SKM-1 (cell line): ENCODE results near the gene TEX22.

ENCODE experiments used
- DNase-seq: peaks from one replicate; lab custom pipeline; 2025; ENCODE audit not compliant: unreplicated experiment; lab: John Stamatoyannopoulos, UW

The TEX22 gene

DNA sequence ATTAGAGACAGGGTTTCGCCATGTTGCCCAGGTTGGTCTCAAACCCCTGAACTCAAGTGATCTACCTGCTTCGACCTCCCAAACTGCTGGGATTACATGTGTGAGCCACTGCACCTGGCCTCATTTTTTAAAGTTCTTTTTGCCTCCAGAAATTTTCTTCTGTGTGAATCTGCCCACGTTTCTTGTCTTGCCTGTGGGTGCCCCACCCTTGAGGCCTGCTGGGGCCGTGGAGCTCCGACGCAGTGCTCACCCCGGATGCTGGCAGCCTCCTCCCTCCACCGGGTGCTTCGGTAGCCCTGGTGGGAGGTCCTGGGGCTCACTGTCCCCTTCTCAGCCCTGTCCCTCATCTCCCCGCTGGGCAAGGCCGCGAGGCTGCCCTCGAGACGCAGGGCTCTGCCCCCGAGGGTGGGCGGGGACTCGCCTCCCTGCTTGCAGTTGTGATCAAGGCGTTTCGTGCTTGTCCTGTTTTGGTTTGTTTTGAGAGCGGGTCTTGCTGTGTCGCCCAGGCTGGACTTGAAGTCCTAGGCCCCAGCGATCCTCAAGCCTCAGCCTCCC lies 56.8 kb downstream of the TEX22 start:
- no peak for DNase-seq

- DNase-seq: no peak
Measured at GRCh38 chr14:105455766-105456660, 57.7 kb downstream of the TEX22 start.

DNA sequence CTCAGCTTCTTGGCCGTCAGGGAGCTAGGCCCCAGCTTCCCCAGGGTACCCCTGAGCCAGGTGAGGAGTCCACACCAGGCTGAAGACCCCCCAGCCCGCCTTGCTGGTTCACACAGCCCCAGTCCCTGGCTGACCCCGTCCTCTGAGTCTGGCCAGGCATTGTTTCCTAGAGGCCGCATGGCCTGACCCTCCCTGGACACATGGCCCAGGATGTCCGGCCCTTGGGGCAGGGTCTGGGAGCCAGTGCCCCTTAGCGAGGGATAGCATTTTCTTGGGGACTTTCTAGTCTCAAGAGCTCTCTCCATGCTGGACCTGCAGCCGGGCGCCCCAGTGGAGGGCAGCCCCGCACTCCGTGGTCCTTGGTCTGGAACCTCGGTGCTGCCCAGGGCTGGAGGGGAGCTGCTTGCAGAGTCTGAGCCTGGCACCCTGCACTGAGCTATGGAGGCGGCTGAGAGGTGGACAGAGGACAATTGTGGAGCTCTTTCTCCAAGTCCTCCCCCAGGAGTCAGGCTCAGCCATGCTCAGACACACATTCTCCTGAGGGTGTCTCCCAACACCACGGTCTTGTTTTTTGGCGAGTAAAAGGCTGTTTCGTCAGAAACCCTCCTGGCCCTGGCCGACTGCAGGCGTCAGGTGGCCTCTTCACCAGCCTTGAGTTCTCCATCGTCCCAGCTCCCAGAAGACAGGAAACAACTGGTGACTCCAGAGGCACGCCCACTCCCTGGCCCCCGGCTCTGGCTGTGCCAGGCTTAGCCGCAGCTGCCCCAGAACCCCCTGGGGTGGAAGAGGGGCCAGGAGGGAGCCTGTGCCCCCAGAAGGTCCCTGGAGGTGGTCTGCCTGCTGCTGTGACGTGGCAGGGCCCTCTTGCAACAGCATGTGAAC lies 58.6 kb downstream of the TEX22 start:
- no peak for DNase-seq

GRCh38 chr14:105458010-105458409 lies 59.7 kb downstream of the TEX22 start:
- no peak for DNase-seq

GRCh38 chr14:105458571-105458970 lies 60.2 kb downstream of the TEX22 start:
- DNase-seq: no peak

DNA sequence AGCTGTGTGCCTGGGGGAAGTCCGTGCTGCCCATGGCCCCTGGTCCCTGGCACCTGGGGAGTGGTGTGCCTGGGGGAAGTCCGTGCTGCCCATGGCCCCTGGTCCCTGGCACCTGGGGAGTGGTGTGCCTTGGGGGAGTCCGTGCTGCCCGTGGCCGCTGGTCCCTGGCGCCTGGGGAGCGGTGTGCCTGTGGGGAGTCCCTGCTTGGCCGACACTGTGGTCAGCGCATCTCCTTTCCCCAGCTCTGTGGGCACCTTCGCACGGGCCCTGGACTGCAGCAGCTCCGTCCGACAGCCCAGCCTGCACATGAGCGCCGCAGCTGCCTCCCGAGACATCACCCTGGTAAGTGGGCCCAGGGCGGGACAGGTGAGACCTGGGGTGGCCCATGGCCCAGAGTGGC lies 61.8 kb downstream of the TEX22 start:
- DNase-seq: no peak

DNA sequence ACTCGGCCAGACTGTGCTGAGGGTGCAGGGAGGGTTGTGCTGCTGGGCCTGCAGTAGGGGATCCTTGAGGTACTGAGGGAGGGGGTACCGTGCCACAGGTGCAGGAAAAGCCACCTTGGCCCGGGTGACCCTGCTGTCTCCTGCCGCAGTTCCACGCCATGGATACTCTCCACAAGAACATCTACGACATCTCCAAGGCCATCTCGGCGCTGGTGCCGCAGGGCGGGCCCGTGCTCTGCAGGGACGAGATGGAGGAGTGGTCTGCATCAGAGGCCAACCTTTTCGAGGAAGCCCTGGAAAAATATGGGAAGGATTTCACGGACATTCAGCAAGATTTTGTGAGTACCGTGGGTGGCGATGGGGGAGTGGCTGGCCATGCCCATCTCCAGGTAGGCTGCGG lies 62.3 kb downstream of the TEX22 start:
- DNase-seq: no peak

- no peak for DNase-seq
Measured at GRCh38 chr14:105461903-105462302, 63.6 kb downstream of the TEX22 start.
